Neural cell (in vitro differentiated cells): ENCODE results near the gene EIF1B. TPM values are rescaled to one million over a fixed set of nuclear protein-coding genes. Genes with fewer than 3 reads are reported as not detected.

ENCODE experiments used
- H2AFZ ChIP-seq: fragments of 200-600, 300-800 bp; sonication (generic), shearing (Covaris generic); 2 replicates; pipeline ENCODE4 v1.6.0; 2014; ENCODE audit warnings: low read depth, mild to moderate bottlenecking, antibody characterized with exemption, low read length, moderate library complexity
- H3F3A ChIP-seq: fragments of 200-600 bp; shearing (Covaris generic); 2 replicates; pipeline ENCODE4 v1.6.1; 2016; ENCODE audit warnings: mild to moderate bottlenecking, moderate library complexity, mixed read lengths, antibody characterized with exemption, low read length; ENCODE audit not compliant: insufficient read depth, poor library complexity, severe bottlenecking
- H3K27ac ChIP-seq: fragments of 200-600, 300-800 bp; sonication (generic), shearing (Covaris generic); 2 replicates; pipeline ENCODE4 v1.5.1; 2014; ENCODE audit warnings: mild to moderate bottlenecking, low read length, moderate library complexity
- H3K27me3 ChIP-seq: fragments of 300-800, 200-600 bp; sonication (generic), shearing (Covaris generic); 2 replicates; pipeline ENCODE4 v1.6.0; 2014; ENCODE audit warnings: mild to moderate bottlenecking, low read depth, low read length, moderate library complexity; ENCODE audit not compliant: insufficient read depth
- H3K36me3 ChIP-seq: fragments of 300-800, 200-600 bp; sonication (generic), shearing (Covaris generic); 2 replicates; pipeline ENCODE4 v1.5.1; 2014; ENCODE audit warnings: mild to moderate bottlenecking, antibody characterized with exemption, low read length, moderate library complexity; ENCODE audit not compliant: insufficient read depth
- H3K4me2 ChIP-seq: fragments of 300-800, 200-600 bp; sonication (generic), shearing (Covaris generic); 2 replicates; pipeline ENCODE4 v1.6.0; 2014; ENCODE audit warnings: mild to moderate bottlenecking, low read length
- H3K4me3 ChIP-seq: fragments of 300-800, 200-600 bp; sonication (generic), shearing (Covaris generic); 2 replicates; pipeline ENCODE4 v1.5.1; 2014; ENCODE audit warnings: mild to moderate bottlenecking, low read length, moderate library complexity
- H3K79me2 ChIP-seq: fragments of 200-600 bp; shearing (Covaris generic); replicated peaks from 2 replicates; pipeline ENCODE4 v1.6.0; 2014; ENCODE audit warnings: mild to moderate bottlenecking, low read length, moderate library complexity; ENCODE audit not compliant: insufficient read depth
- H3K9ac ChIP-seq: fragments of 300-800, 200-600 bp; sonication (generic), shearing (Covaris generic); 2 replicates; pipeline ENCODE4 v1.6.1; 2016; ENCODE audit warnings: mild to moderate bottlenecking, low read length, mixed read lengths
- H3K9me2 ChIP-seq: fragments of 200-600 bp; shearing (Covaris generic); 2 replicates; pipeline ENCODE4 v1.6.1; 2016; ENCODE audit warnings: mild to moderate bottlenecking, low read length, mixed read lengths; ENCODE audit not compliant: insufficient read depth
- H3K9me3 ChIP-seq: fragments of 200-600, 300-800 bp; sonication (generic), shearing (Covaris generic); 2 replicates; pipeline ENCODE4 v1.6.1; 2016; ENCODE audit warnings: mild to moderate bottlenecking, mixed run types, low read length, moderate library complexity, mixed read lengths
- H4K20me1 ChIP-seq: fragments of 200-600 bp; shearing (Covaris generic); 2 replicates; pipeline ENCODE4 v1.6.1; 2016; ENCODE audit warnings: mild to moderate bottlenecking, mixed run types; ENCODE audit not compliant: insufficient read depth
- CTCF ChIP-seq: fragments of 450-650 bp; IDR thresholded peaks from 2 replicates; pipeline ENCODE4 v1.5.1; 2014; ENCODE audit warnings: antibody characterized with exemption, mild to moderate bottlenecking, moderate library complexity; ENCODE audit not compliant: poor library complexity, severe bottlenecking
- EP300 ChIP-seq: fragments of 450-650 bp; conservative IDR thresholded peaks from 2 replicates; pipeline ENCODE4 v1.6.1; 2014; ENCODE audit warnings: antibody characterized with exemption, mild to moderate bottlenecking, moderate library complexity; ENCODE audit not compliant: poor library complexity, severe bottlenecking
- EZH2 ChIP-seq: fragments of 200-600, 300-800 bp; shearing (Covaris generic), sonication (generic); IDR thresholded peaks from 2 replicates; pipeline ENCODE4 v1.6.1; 2014; ENCODE audit warnings: antibody characterized with exemption, low read length, borderline replicate concordance, mild to moderate bottlenecking; ENCODE audit not compliant: insufficient read depth, poor library complexity, severe bottlenecking
- MXI1 ChIP-seq: fragments of 450-650 bp; conservative IDR thresholded peaks from 2 replicates; pipeline ENCODE4 v1.6.1; 2014; ENCODE audit warnings: antibody characterized with exemption, mild to moderate bottlenecking; ENCODE audit not compliant: poor library complexity, severe bottlenecking
- POLR2AphosphoS5 ChIP-seq: IDR thresholded peaks from 2 replicates; pipeline ENCODE4 v1.6.1; 2012
- RAD21 ChIP-seq: fragments of 450-650 bp; conservative IDR thresholded peaks from 2 replicates; pipeline ENCODE4 v1.6.1; 2014; ENCODE audit warnings: antibody characterized with exemption, mild to moderate bottlenecking, moderate library complexity
- REST ChIP-seq: IDR thresholded peaks from 2 replicates; pipeline ENCODE4 v1.6.1; 2012; ENCODE audit warnings: borderline replicate concordance
- SMC3 ChIP-seq: fragments of 450-650 bp; conservative IDR thresholded peaks from 2 replicates; pipeline ENCODE4 v1.6.1; 2014; ENCODE audit warnings: antibody characterized with exemption, mild to moderate bottlenecking, moderate library complexity; ENCODE audit not compliant: poor library complexity
- TAF1 ChIP-seq: IDR thresholded peaks from 2 replicates; pipeline ENCODE4 v1.6.1; 2012; ENCODE audit warnings: low read depth
- polyA plus RNA-seq: library from polyadenylated mRNA; depleted of rRNA; stranded (reverse); fragments of >200 nt; gene quantifications from 2 replicates; pipeline ENCODE4 v1.2.3, GENCODE V29; 2014

Gene EIF1B
- polyA plus RNA-seq, 1 donor from 2014 or later: 88.0 TPM

DNA sequence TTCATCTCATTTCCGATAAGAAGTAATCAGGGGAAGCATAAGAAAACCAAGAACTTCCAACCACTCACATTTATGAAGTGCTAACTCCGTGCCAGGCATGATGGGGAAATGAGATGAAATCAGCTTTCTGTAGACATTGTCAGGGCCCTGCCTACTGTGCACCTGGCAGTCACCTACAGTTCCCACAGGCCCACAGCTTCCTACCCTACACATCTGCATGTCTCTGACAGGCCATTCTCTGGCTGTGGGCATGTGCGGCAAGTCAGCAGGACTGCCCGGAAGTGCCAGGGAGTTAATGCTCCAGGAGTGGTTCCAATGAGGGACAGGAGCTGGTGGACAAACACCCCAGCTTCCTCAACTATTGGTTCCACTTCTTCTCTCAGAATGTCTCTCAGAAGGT, 24.3 kb downstream of the EIF1B start:
- no peak overlapping the region for H3K4me3 ChIP-seq
- no peak overlapping the region for H2AFZ ChIP-seq
- no peak for TF ChIP-seq RAD21
- TF ChIP-seq MXI1: no peak
- TF ChIP-seq EP300: no peak
- no peak for TF ChIP-seq EZH2
- no peak for TF ChIP-seq POLR2AphosphoS5
- TF ChIP-seq TAF1: no peak
- TF ChIP-seq CTCF: no peak
- TF ChIP-seq SMC3: no peak
- TF ChIP-seq REST: no peak
- no peak overlapping the region for H3K9ac ChIP-seq
- H3F3A ChIP-seq: no peaks in the 10 kb centered on the region
- no peak overlapping the region for H3K4me2 ChIP-seq
- no peaks in the 10 kb centered on the region for H3K79me2 ChIP-seq
- H3K9me3 ChIP-seq: no peaks in the 10 kb centered on the region
- H3K9me2 ChIP-seq: no peaks in the 10 kb centered on the region
- no peaks in the 10 kb centered on the region for H3K36me3 ChIP-seq
- no peak overlapping the region for H3K27ac ChIP-seq
- H4K20me1 ChIP-seq: no peaks in the 10 kb centered on the region
- H3K27me3 ChIP-seq: no peaks in the 10 kb centered on the region

GRCh38 chr3:40336101-40336500, 26.6 kb downstream of the EIF1B start:
- no peaks in the 10 kb centered on the region for H3K79me2 ChIP-seq
- no peak overlapping the region for H2AFZ ChIP-seq
- no peak overlapping the region for H3K4me3 ChIP-seq
- H3K9ac ChIP-seq: no peak overlapping the region
- H3K27ac ChIP-seq: no peak overlapping the region
- H3K9me3 ChIP-seq: no peaks in the 10 kb centered on the region
- H3K36me3 ChIP-seq: no peaks in the 10 kb centered on the region
- no peak for TF ChIP-seq EP300
- no peak for TF ChIP-seq TAF1
- no peak for TF ChIP-seq EZH2
- TF ChIP-seq REST: no peak
- no peak for TF ChIP-seq MXI1
- no peak for TF ChIP-seq POLR2AphosphoS5
- TF ChIP-seq CTCF: no peak
- TF ChIP-seq RAD21: no peak
- TF ChIP-seq SMC3: no peak
- no peak overlapping the region for H3K4me2 ChIP-seq
- no peaks in the 10 kb centered on the region for H3K9me2 ChIP-seq
- no peaks in the 10 kb centered on the region for H3F3A ChIP-seq
- no peaks in the 10 kb centered on the region for H4K20me1 ChIP-seq
- no peaks in the 10 kb centered on the region for H3K27me3 ChIP-seq
